PC-3 (cell line): ENCODE data around the gene TOP3A. TPM values are rescaled to one million over a fixed set of nuclear protein-coding genes. Genes with fewer than 3 reads are reported as not detected.
"Not testable (repeated sequence)": the region's sequence is repeated elsewhere in the genome, so short reads cannot be mapped to it uniquely, and the experiment has no call there.

Source experiments
- ATAC-seq: fragments of 200-7000 bp; cut with Tn5 transposase; 2 replicates; pipeline ENCODE4 v1.9.1; 2020; ENCODE audit warnings: mild to moderate bottlenecking, moderate library complexity
- BruUV-seq: library from RNA; stranded (reverse); fragments of 400-500 nt; replicated peaks from 2 replicates; lab custom pipeline; 2021; lab: Mats Ljungman, UMichigan
- CTCF ChIA-PET: fragments of 300-600 bp; sonication (Branson Sonifier 250); formaldehyde crosslinking; loops from one replicate; lab custom pipeline; 2022; ENCODE audit warnings: antibody characterized with exemption; lab: Charles Lee
- POLR2A ChIA-PET: fragments of 300-600 bp; sonication (Branson Sonifier 250); formaldehyde crosslinking; loops from one replicate; lab custom pipeline; 2022; ENCODE audit warnings: antibody characterized with exemption; ENCODE audit not compliant: unreplicated experiment; lab: Charles Lee
- DNase-seq: peaks from one replicate; pipeline ENCODE4 v3.0.0-alpha.2; 2015
- H2AFZ ChIP-seq: fragments of 300-600 bp; sonication (generic); 2 replicates; pipeline ENCODE4 v1.6.0; 2016; ENCODE audit warnings: antibody characterized with exemption, low read length
- H3F3A ChIP-seq: fragments of 300-600 bp; sonication (generic); one replicate; pipeline ENCODE4 v1.6.0; 2017; ENCODE audit warnings: antibody characterized with exemption, low read length, control low read depth, mild to moderate bottlenecking; ENCODE audit not compliant: unreplicated experiment
- H3K27ac ChIP-seq: fragments of 300-600 bp; sonication (generic); 2 replicates; pipeline ENCODE4 v1.5.1; 2016; ENCODE audit warnings: mild to moderate bottlenecking, low read length
- H3K27me3 ChIP-seq: fragments of 300-600 bp; sonication (generic); 2 replicates; pipeline ENCODE4 v1.6.1; 2016; ENCODE audit warnings: low read length, mixed read lengths
- H3K36me3 ChIP-seq: fragments of 300-600 bp; sonication (generic); 2 replicates; pipeline ENCODE4 v1.6.1; 2016; ENCODE audit warnings: low read depth, mixed run types, low read length, mixed read lengths
- H3K4me1 ChIP-seq: fragments of 300-600 bp; sonication (generic); 2 replicates; pipeline ENCODE4 v1.5.1; 2016; ENCODE audit warnings: low read length; ENCODE audit not compliant: insufficient read depth
- H3K4me2 ChIP-seq: fragments of 300-600 bp; sonication (generic); 2 replicates; pipeline ENCODE4 v1.6.0; 2016; ENCODE audit warnings: low read length
- H3K4me3 ChIP-seq: fragments of 300-600 bp; sonication (generic); 2 replicates; pipeline ENCODE4 v1.5.1; 2016; ENCODE audit warnings: mild to moderate bottlenecking, low read length, mixed read lengths
- H3K79me2 ChIP-seq: fragments of 300-600 bp; sonication (generic); 2 replicates; pipeline ENCODE4 v1.6.1; 2017; ENCODE audit warnings: low read length, mixed read lengths
- H3K9ac ChIP-seq: fragments of 300-600 bp; sonication (generic); 2 replicates; pipeline ENCODE4 v1.6.0; 2016; ENCODE audit warnings: mild to moderate bottlenecking, low read length
- H3K9me2 ChIP-seq: fragments of 300-600 bp; sonication (generic); replicated peaks from 2 replicates; pipeline ENCODE4 v1.6.1; 2016; ENCODE audit warnings: mixed run types, low read length, mixed read lengths
- H3K9me3 ChIP-seq: fragments of 300-600 bp; sonication (generic); 2 replicates; pipeline ENCODE4 v1.6.1; 2016; ENCODE audit warnings: low read length, mixed read lengths
- H4K20me1 ChIP-seq: fragments of 300-600 bp; sonication (generic); 2 replicates; pipeline ENCODE4 v1.6.1; 2016; ENCODE audit warnings: low read length, mixed read lengths
- CTCF ChIP-seq: fragments of 300-600 bp; sonication (generic); conservative IDR thresholded peaks from 2 replicates; pipeline ENCODE4 v1.5.1; 2017; ENCODE audit warnings: antibody characterized with exemption, low read depth, mild to moderate bottlenecking, low read length
- EZH2 ChIP-seq: fragments of 300-600 bp; sonication (generic); IDR thresholded peaks from one replicate; pipeline ENCODE4 v1.6.1; 2017; ENCODE audit warnings: antibody characterized with exemption, mild to moderate bottlenecking, low read length; ENCODE audit not compliant: unreplicated experiment
- EZH2phosphoT487 ChIP-seq: fragments of 300-600 bp; sonication (generic); IDR thresholded peaks from 2 replicates; pipeline ENCODE4 v1.6.1; 2018; ENCODE audit warnings: mild to moderate bottlenecking, antibody characterized with exemption, low read length, borderline replicate concordance
- intact Hi-C: fragments of 100-400 bp; cut with micrococcal nuclease; formaldehyde crosslinking; loops from 2 replicates; pipeline ENCODE4 v1.9.0; 2023
- total RNA-seq: library from RNA; depleted of rRNA; stranded (reverse); fragments of >200 nt; gene quantifications from 2 replicates; pipeline ENCODE4 v1.2.3, GENCODE V29; 2014

TOP3A gene
- total RNA-seq, 1 experiment from 2014 or later = 46.8 TPM

- Histone ChIP-seq H3K4me3 (no peak overlapping the region), H3K9me3 (no peaks in the 10 kb centered on the region), H3K79me2 (peaks cover 2% of the 10 kb centered on the region; the same call in 1 of the 2 replicates), H3K4me1 (0 out of 2 replicates have a peak, but pooled peaks cover 5% of the 10 kb centered on the region), H3K36me3 (peaks cover 16% of the 10 kb centered on the region), H3K27ac (no peak overlapping the region), H3F3A (no peaks in the 10 kb centered on the region), H3K27me3 (no peaks in the 10 kb centered on the region), H3K4me2 (no peak overlapping the region), H2AFZ (no peak overlapping the region), H3K9ac (no peak overlapping the region), H4K20me1 (no peaks in the 10 kb centered on the region), H3K9me2 (no peaks in the 10 kb centered on the region)
- intact Hi-C loops = no loop called here
- CTCF ChIA-PET = no interaction called here
- no peak for DNase-seq
- BruUV-seq = no TSS peak
- ATAC-seq = no peak
- POLR2A ChIA-PET = no interaction called here
- no peak for TF ChIP-seq CTCF
- TF ChIP-seq EZH2phosphoT487 = no peak
- TF ChIP-seq EZH2 = no peak
Observed at GRCh38 chr17:18353541-18353940, 38.7 kb upstream of the TOP3A start.

- CTCF ChIA-PET = no interaction called here
- Histone ChIP-seq H3K9ac (no peak overlapping the region), H3K4me2 (no peak overlapping the region), H3K4me1 (no peaks in the 10 kb centered on the region), H3K36me3 (peaks cover 50% of the 10 kb centered on the region), H3K27ac (no peak overlapping the region), H2AFZ (no peak overlapping the region), H3F3A (no peaks in the 10 kb centered on the region), H3K27me3 (no peaks in the 10 kb centered on the region), H4K20me1 (no peaks in the 10 kb centered on the region), H3K9me2 (no peaks in the 10 kb centered on the region), H3K4me3 (no peak overlapping the region), H3K79me2 (no peaks in the 10 kb centered on the region), H3K9me3 (no peaks in the 10 kb centered on the region)
- ATAC-seq = no peak
- no peak for DNase-seq
- no TSS peak for BruUV-seq
- intact Hi-C loops = no loop called here
- POLR2A ChIA-PET = no interaction called here
- TF ChIP-seq CTCF = no peak
- no peak for TF ChIP-seq EZH2phosphoT487
- TF ChIP-seq EZH2 = no peak
Observed at GRCh38 chr17:18344021-18344420, 29.2 kb upstream of the TOP3A start.

- BruUV-seq = no TSS peak
- Histone ChIP-seq H3K9ac (no peak overlapping the region), H3K4me1 (no peaks in the 10 kb centered on the region), H3K36me3 (peaks cover 35% of the 10 kb centered on the region), H3K79me2 (no peaks in the 10 kb centered on the region), H3F3A (no peaks in the 10 kb centered on the region), H3K9me3 (no peaks in the 10 kb centered on the region), H3K27ac (no peak overlapping the region), H3K4me2 (no peak overlapping the region), H4K20me1 (no peaks in the 10 kb centered on the region), H3K9me2 (no peaks in the 10 kb centered on the region), H3K27me3 (no peaks in the 10 kb centered on the region), H3K4me3 (no peak overlapping the region), H2AFZ (no peak overlapping the region)
- TF ChIP-seq EZH2phosphoT487 = no peak
- no peak for TF ChIP-seq CTCF
- no peak for TF ChIP-seq EZH2
- intact Hi-C loops = no loop called here
- no peak for DNase-seq
- ATAC-seq = no peak
- ChIA-PET CTCF (no interaction called here), POLR2A (no interaction called here)
Observed at GRCh38 chr17:18339933-18340332, 25.1 kb upstream of the TOP3A start.

GRCh38 chr17:18338158-18338557 lies 23.4 kb upstream of the TOP3A start:
- H3K4me3 ChIP-seq, H2AFZ ChIP-seq, H3K27ac ChIP-seq, H4K20me1 ChIP-seq, BruUV-seq, H3K9me2 ChIP-seq, H3K4me2 ChIP-seq, H3K9me3 ChIP-seq, H3K4me1 ChIP-seq, ATAC-seq, H3K9ac ChIP-seq, H3K79me2 ChIP-seq, H3F3A ChIP-seq, DNase-seq, POLR2A ChIA-PET, H3K27me3 ChIP-seq, CTCF ChIA-PET, intact Hi-C loops: not testable (repeated sequence)
- H3K36me3 ChIP-seq = peaks cover 40% of the 10 kb centered on the region
